H4 (cell line): ENCODE results near the gene SLC16A10. TPM values are rescaled to one million over a fixed set of nuclear protein-coding genes. Genes with fewer than 3 reads are reported as not detected.
A peak's percentile ranks its signal among the peaks of the same experiment; 100 is the strongest.
"Not testable (repeated sequence)": the region's sequence is repeated elsewhere in the genome, so short reads cannot be mapped to it uniquely, and the experiment has no call there.

ENCODE experiments used
- DNase-seq: peaks from one replicate; pipeline ENCODE4 v3.0.0-alpha.2; 2015; ENCODE audit warnings: low spot score
- total RNA-seq: library from RNA; depleted of rRNA; stranded (reverse); fragments of >200 nt; shearing (Covaris generic); gene quantifications from 2 replicates; pipeline ENCODE4 v1.2.3, GENCODE V29; 2014

SLC16A10 gene
- total RNA-seq, 1 experiment from 2014 or later, result 1.9 TPM

DNA sequence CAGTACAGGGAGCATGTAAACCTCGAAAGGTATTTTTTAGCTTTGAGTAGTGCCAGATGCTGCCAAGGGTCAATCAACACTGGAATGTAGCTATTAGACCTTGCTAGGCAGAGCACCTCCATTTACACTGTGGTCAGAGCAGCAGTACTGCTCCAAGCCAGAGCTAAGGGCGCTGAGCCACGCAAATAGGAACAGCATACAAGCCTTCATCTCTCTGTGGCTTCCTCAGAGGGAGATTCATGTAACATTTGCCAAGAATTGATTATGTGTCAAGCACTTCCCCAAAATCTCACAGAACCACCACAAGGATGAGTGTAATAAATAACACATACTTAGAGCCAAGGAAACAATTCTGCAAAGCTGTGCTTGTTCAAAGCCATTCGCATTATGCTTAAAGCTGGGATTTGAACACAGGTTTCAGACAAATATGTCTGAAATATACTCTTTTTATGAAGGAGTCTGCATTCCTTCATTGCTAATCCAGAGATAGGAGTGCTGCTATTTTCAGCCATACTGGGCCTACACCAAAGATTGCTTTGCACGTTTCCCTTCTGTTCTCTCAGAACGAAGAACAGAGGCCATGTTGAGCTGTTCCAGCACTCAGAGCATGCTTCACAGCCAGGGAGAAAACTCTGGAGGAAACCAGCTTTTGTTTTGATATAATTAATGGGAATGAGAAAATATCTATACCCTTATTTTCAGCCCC is 97.7 kb downstream of the SLC16A10 start:
- DNase-seq, result no peak

GRCh38 chr6:111185954-111186353 is 98.7 kb downstream of the SLC16A10 start:
- no peak for DNase-seq

DNA sequence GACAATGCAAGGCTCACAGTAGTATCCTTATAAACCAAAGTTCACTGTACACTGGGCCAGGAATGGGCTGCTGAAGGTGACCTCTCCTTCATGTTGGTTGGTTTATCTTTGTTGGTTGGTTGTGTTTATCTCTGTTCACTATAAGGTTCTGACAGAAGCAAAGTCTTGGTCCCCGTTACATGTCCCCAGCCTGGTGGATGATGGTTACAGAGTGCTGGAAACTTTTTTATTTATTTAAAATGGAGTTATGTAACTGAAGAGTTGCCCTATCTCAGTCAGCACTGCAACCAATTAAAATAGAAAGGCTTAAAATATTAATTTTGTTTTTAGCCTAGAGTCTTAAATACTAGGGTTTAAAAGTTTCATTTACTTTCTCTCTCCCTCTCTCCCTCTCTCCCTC is 100.6 kb downstream of the SLC16A10 start:
- no peak for DNase-seq

DNA sequence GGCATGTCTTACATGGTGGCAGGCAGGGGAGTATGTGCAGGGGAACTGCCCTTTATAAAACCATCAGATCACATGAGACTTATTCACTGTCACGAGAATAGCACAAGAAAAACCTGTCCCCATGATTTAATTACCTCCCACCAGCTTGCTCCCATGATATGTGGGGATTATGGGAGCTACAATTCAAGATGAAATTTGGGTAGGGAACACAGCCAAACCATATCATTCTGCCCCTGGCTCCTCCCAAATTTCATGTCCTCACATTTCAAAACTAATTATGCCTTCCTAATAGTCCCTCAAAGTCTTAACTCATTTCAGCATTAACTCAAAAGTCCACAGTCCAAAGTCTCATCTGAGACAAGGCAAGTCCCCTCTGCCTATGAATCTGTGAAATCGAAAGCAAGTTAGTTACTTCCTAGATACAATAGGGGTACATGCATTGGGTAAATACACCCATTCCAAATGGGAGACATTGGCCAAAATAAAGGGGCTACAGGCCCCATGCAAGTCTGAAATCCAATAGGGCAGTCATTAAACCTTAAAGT is 102.4 kb downstream of the SLC16A10 start:
- DNase-seq, result not testable (repeated sequence)

DNA sequence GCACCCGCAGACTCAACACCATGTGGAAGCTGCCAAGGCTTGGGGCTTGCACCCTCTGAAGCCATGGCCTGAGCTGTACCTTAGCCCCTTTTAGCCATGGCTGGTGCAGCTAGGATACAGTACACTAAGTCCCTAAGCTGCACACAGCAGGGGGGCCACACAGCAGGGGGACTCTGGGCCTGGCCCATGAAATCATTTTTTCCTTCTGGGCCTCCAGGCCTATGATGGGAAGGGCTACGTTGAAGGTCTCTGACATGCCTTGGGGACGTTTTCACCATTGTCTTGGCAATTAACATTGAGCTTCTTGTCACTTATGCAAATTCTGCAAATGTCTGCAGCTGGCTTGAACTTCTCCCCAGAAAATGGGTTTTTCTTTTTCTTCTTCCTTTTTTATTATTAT is 103.3 kb downstream of the SLC16A10 start:
- no peak for DNase-seq

DNA sequence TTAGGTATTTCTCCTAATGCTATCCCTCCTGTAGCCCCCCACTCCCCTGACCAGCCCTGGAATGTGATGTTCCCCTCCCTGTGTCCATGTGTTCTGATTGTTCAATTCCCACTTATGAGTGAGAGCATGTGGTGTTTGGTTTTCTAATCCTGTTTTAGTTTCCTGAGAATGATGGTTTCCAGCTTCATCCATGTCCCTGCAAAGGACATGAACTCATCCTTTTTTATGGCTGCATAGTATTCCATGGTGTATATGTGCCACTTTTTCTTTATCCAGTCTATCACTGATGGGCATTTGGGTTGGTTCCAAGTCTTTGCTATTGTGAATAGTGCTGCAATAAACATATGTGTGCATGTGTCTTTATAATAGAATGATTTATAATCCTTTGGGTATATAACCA is 103.8 kb downstream of the SLC16A10 start:
- not testable (repeated sequence) for DNase-seq

- no peak for DNase-seq
Measured at GRCh38 chr6:111192911-111193555, 105.7 kb downstream of the SLC16A10 start.

GRCh38 chr6:111195656-111196055 is 108.4 kb downstream of the SLC16A10 start:
- no peak for DNase-seq

GRCh38 chr6:111198841-111199240 is 111.5 kb downstream of the SLC16A10 start:
- DNase-seq, result no peak

DNA sequence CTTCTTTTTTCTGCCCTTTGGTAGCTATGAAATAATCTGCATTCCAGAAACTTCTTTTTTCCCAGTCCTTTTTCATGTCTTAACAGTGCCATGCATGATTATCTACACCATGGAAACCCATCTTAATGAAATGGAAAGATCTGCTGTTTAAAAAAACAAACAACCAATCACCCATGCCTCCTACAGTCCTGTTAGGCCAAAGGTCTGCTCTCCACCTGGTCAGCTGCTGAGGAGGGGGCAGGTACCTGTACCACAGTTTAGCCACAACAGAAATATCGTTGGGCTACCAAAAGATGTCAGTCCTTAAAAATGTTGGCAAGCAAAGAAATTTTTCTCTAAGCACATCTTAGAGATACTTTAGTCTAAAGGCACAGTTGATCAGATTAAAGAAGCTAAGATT is 112.6 kb downstream of the SLC16A10 start:
- DNase-seq, result no peak

DNA sequence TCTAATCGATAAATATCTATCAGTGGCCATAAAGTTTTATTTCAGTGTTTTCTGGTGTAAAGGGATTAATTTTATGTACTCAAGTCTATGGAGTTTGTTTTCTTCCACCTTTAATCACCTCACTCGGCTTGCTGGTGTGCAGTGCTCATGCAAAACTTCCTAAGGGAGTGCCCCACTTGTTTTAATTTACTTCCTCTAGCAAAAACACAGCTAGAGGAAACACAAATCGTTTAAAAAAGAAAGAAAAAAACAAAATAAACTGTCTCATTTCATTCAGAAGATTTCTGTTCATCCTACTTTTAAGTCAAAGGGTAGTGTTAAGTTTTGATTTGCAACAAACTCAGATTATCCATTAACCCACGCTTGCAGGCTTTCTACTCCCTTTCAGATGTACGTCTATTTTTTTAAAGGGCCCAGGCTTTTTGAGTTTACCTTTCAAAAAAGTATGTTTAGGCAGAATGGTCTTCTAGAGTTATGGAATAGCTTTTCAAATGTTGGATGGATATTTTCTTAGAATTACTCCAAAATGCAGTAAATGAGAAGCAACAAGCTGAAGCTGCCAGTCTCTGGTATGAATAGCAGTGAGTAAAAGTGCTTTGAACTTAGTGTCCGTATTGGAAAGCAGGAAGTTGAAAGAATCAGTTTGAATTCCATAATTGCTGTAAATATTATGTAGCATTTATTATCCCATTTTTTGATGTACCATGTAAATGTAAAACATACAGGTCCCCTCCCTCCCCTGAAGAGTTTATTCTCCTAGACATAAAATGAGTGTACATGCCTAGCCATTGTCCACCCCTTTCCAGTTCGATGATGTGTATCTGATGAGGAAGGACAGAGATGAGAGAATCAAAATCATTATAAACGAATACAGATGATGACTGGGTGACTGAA is 113.3 kb downstream of the SLC16A10 start:
- no peak for DNase-seq

DNA sequence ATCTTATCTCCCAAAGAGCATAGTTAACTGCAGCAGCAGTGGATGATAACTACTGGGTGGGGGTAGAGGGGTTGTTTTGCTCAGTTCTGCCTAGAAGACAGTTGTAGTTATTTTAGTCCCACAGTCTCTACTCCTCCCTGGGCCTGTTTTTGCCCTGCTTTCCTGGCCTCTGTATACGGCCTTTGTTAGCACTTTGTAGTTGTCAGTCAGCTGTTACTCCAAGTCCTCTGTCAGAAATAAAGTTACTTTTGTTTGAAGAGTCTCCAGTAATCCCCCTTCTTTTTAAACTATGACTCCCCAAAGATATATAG is 113.9 kb downstream of the SLC16A10 start:
- DNase-seq, result no peak

GRCh38 chr6:111201764-111202163 is 114.5 kb downstream of the SLC16A10 start:
- no peak for DNase-seq

DNA sequence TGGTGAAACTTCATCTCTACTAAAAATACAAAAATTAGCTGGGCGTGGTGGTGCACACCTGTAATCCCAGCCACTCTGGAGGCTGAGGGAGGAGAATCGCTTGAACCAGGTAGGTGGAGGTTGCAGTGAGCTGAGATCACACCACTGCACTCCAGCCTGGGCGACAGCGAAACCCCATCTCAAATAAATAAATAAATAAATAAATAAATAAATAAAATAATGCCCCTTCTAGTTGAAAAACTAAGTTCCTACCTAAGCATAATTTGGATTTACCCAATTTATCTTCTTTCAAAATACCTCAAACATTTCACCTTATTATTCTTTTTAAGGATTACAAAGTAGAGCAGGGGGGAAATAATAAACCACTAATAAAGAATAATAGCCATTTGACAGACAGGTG is 116.2 kb downstream of the SLC16A10 start:
- not testable (repeated sequence) for DNase-seq

- no peak for DNase-seq
Measured at GRCh38 chr6:111204305-111204704, 117.0 kb downstream of the SLC16A10 start.

DNA sequence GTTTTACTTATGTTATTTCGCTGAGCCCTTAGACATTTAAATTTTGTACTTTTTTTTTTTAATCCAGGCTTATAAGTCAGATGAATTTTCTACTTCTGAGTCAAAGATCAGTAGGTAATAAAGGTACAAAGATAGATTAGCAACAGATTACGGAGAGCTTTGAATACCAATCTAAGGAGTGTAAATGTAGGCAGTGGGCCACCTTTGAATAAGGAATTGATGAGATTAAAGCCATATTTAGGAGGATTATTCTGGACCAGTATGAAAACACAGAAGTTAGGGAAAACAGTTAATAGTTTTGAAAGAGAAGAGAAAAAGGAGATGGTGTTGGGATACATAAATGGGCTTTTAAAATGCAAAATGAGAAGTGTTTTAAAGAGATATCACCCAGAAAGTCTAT is 117.6 kb downstream of the SLC16A10 start:
- DNase-seq, result no peak

GRCh38 chr6:111205502-111205901 is 118.2 kb downstream of the SLC16A10 start:
- DNase-seq, result no peak

DNA sequence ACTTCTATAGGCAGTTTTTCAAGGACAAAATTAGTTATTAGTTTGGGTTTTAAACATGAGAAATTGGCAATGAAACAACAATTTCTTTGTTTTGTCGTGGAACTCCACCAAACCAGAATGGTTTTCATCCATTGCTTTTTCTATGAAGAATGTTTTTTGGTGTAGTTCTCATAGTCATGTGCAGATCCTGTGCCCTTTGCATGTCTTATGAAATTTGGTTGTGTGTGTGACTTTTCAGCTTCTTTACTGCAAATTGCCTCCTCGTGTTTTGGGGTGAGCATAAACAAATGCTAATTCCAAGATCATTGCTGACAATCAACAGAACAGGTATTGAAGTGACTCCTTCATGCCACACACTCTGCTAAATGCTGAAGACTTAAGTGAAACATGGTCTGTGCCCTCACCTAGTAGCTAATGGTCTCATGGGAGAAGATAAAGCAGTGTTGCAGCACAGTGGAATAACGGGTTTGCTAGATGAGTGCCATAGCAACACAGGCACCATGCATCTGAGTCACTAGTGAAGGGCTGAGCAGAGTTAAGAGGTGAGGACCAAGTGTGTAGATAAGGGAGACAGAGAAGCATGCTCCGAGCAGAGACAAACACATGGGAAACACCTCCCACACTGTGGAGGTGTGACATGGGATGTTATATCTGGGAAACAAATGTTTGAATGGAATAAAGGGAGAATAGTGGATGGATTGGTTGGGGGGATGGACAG is 120.0 kb downstream of the SLC16A10 start:
- DNase-seq, result no peak

DNA sequence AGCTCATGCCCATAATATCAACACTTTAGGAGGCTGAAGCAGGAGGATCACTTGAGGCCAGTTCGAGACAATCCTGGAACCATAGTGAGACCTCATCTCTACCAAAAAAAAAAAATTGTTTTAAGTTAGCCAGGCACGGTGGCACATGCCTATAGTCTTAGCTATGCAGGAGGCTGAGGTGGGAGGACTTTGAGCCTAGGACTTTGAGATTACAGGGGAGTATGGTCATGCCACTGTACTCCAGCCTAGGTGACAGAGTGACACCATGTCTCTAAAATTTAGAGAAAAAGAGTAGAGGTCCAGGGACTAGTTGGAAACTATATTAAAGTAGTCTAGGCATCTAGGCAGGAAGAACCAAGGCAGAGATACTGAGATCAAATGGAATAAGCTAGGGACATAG is 121.6 kb downstream of the SLC16A10 start:
- no peak for DNase-seq

- peak; percentile 19 for DNase-seq
Measured at GRCh38 chr6:111210194-111210728, 123.0 kb downstream of the SLC16A10 start.

DNA sequence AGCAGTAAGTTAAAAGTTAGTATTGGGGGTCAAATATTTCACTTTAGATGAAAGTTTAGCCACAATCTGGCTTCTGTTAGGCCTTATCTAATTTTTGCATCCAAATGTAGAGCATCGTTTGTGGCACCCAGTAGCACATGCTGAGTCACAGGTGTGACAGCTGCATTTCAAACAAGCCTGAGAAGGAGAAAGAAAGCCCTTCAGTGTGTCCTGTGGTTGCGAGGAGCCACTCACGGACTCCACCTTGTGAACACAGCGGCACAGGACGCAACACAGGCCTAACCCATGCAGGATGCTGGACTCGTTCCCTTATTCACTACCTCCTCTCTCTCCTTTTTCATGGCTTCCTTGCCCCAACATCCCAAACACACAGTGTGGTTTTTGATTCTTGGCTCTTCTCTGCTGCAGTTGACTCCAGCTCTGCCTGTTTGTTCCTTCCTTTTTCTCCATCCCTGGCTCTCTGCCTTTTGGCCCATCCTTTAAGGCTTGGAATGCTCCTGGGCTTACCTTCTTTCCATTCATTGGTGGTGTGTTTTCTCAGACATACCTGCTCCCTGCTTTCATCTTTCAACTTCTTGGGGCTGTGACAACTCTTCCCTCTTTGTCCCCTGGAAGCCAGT is 124.2 kb downstream of the SLC16A10 start:
- DNase-seq, result no peak
